Fibroblast of mammary gland (primary cell): ENCODE measurements around the gene SMCO3.

Source experiments
- DNase-seq: peaks from one replicate; pipeline ENCODE4 v3.0.0-alpha.2; 2010; ENCODE audit warnings: low read depth
- H3K4me3 ChIP-seq: 2 replicates; pipeline ENCODE4 v1.5.1; 2011; ENCODE audit warnings: low read depth, mild to moderate bottlenecking, low read length, moderate library complexity; ENCODE audit not compliant: control insufficient read depth
- CTCF ChIP-seq: conservative IDR thresholded peaks from 2 replicates; pipeline ENCODE4 v1.5.1; 2011; ENCODE audit warnings: low read depth, low read length, inconsistent platforms; ENCODE audit not compliant: control insufficient read depth, insufficient read depth

SMCO3 gene

DNA sequence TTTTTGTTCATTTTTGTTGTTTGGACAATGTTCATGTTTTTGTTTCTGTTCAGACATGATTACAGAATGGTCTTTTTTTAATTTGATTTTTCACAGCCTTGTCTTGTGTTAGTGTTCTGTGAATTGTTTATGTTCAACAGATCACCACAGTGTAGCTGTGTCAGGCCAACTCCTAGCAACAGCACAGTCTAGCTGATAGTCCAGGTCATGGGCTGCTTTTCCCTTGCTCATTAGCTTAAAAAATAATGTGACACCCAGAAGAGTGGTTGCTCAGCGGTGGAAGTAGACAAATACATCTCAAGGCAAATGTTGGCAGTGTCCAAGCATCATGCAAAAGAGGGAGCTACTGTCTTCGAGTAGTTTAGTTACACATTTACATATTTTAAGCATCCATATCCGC is 33.1 kb downstream of the SMCO3 start:
- DNase-seq, result no peak
- TF ChIP-seq CTCF, result no peak
- no peak overlapping the region for H3K4me3 ChIP-seq

DNA sequence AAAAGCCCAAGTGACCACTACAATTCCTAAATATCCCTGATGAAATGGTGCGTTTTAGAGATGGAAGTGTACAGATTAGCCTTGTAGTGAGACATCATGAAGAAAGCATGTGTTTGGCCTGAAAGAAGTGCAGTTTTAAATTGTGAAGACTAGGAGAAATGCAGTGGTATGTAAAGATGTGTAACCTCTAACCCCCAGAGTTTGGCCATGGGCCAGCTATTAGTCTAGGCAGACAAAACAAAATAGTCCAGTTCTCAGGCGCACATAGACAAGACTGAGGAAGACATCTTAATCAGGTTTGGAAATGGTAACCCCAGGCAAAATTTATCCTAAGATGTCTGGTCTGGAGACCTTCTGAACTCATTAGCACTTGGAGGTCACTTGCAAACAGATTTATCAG is 34.1 kb downstream of the SMCO3 start:
- no peak overlapping the region for H3K4me3 ChIP-seq
- TF ChIP-seq CTCF, result no peak
- DNase-seq, result no peak

DNA sequence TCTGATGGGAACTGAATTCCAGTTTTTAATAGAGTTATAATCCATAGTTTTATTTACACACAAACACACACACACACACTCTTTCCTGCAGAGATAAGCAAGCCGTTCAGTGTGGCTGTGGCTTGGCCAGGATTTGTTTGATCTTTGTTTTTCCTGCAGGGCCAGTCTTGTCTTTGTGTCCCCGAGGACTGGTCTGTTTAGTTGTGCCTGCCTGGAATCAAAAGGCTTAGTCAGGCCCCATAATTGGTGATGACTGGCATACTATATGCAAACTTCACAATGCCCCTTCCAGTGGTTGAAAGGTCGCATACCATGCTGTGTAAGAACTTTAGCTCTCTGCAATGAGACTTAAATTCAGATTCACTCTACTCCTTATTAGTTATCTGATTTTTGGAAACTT is 36.7 kb downstream of the SMCO3 start:
- no peak overlapping the region for H3K4me3 ChIP-seq
- DNase-seq, result no peak
- no peak for TF ChIP-seq CTCF

- peak; percentile 37 for TF ChIP-seq CTCF
- DNase-seq, result peak; percentile 44
- H3K4me3 ChIP-seq, result no peak overlapping the region
Observed at GRCh38 chr12:14776236-14776961, 37.6 kb downstream of the SMCO3 start.

GRCh38 chr12:14775636-14775980 is 38.4 kb downstream of the SMCO3 start:
- peak; percentile 68 for DNase-seq
- no peak for TF ChIP-seq CTCF
- H3K4me3 ChIP-seq, result peak overlapping the region; percentile 92

DNA sequence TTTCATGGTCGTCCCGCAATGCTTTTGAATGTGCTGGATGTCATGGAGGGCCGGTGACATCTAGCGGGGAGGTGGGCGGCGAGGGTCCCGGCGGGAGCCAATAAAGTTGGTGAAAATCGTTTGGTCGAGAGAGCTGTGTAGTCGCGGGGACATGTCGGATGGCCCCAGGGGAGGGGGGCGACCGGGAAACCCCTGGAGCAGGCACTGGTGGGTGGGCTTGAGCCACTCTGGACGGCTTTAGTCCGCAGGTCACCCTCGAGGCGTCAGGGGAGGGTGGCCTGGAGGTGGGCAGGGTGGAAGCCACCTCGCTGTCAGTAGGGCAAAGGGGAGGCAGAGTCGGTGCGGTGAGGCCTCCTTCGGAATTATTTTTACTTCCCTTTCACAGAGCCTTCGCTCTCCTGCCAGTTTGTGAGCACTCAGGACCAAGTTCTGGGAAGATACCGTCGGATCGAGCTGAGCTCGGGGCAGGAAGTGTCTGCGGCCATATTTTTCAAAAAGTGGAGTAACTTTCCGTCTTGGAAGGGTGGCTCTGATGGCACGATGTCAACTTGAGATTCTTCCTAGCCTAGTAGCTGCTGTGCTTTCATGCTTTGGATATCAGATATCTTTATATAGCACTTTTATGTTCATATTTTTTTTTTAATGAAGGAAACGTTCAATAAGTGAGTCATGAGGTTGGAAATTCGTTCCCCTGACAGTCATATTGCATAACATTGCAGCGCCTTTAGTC is 38.9 kb downstream of the SMCO3 start:
- peak overlapping the region; percentile 92 for H3K4me3 ChIP-seq
- no peak for TF ChIP-seq CTCF
- DNase-seq, result peak; percentile 72
